Activated CD4-positive, alpha-beta T cell treated with anti-CD3 and anti-CD28 coated beads, Interleukin-2, amount 50 U/mL, for 24 hours (primary cell): Measurements from ENCODE around the gene ATP11A.
"Not testable (repeated sequence)": the region's sequence is repeated elsewhere in the genome, so short reads cannot be mapped to it uniquely, and the experiment has no call there.

Experiments used
- DNase-seq, 2 donors: peaks; one replicate each; pipeline ENCODE4 v3.0.0-alpha.2; 2020; ENCODE audit warnings: low read depth in 1 of 2, low spot score in 1 of 2

ATP11A gene

GRCh38 chr13:112835796-112836195 is 146.0 kb downstream of the ATP11A start:
- no peak for DNase-seq

- DNase-seq: no peak
Observed at GRCh38 chr13:112836940-112837339, 147.1 kb downstream of the ATP11A start.

GRCh38 chr13:112837371-112838037 is 147.7 kb downstream of the ATP11A start:
- DNase-seq: no peak

- no peak for DNase-seq
Observed at GRCh38 chr13:112838038-112838841, 148.4 kb downstream of the ATP11A start.

GRCh38 chr13:112838842-112839117 is 148.9 kb downstream of the ATP11A start:
- DNase-seq: no peak

- DNase-seq: no peak
Observed at GRCh38 chr13:112839356-112840105, 149.7 kb downstream of the ATP11A start.

- no peak for DNase-seq
Observed at GRCh38 chr13:112840472-112841302, 150.8 kb downstream of the ATP11A start.

GRCh38 chr13:112841303-112842015 is 151.6 kb downstream of the ATP11A start:
- DNase-seq: not testable (repeated sequence)

GRCh38 chr13:112842343-112842856 is 152.6 kb downstream of the ATP11A start:
- no peak for DNase-seq

- DNase-seq: no peak
Observed at GRCh38 chr13:112842931-112843391, 153.1 kb downstream of the ATP11A start.

- no peak for DNase-seq
Observed at GRCh38 chr13:112843392-112844111, 153.7 kb downstream of the ATP11A start.

GRCh38 chr13:112844411-112844810 is 154.6 kb downstream of the ATP11A start:
- DNase-seq: no peak

GRCh38 chr13:112844879-112845278 is 155.0 kb downstream of the ATP11A start:
- no peak for DNase-seq

- DNase-seq: no peak
Observed at GRCh38 chr13:112845511-112846144, 155.8 kb downstream of the ATP11A start.

- DNase-seq: no peak
Observed at GRCh38 chr13:112846411-112847115, 156.7 kb downstream of the ATP11A start.

GRCh38 chr13:112849500-112849899 is 159.7 kb downstream of the ATP11A start:
- no peak for DNase-seq

- no peak for DNase-seq
Observed at GRCh38 chr13:112850273-112850672, 160.4 kb downstream of the ATP11A start.
